Muscle of arm (tissue), 12 donors: ENCODE results near the gene IL16. TPM values are rescaled to one million over a fixed set of nuclear protein-coding genes. Genes with fewer than 3 reads are reported as not detected.

Experiments used
- DNase-seq: peaks from one replicate; pipeline ENCODE4 v3.0.0-alpha.2; 2013
- polyA plus RNA-seq, 12 donors: library from polyadenylated mRNA; unstranded; fragments of 120-200 nt; gene quantifications; one replicate each; pipeline ENCODE4 v1.2.1, GENCODE V29; 2013; ENCODE audit not compliant: insufficient read length in 12 of 12

IL16 gene
- polyA plus RNA-seq, 12 donors, result 5.5 to 19.8 (median 7.6) TPM; not detected in 1

DNA sequence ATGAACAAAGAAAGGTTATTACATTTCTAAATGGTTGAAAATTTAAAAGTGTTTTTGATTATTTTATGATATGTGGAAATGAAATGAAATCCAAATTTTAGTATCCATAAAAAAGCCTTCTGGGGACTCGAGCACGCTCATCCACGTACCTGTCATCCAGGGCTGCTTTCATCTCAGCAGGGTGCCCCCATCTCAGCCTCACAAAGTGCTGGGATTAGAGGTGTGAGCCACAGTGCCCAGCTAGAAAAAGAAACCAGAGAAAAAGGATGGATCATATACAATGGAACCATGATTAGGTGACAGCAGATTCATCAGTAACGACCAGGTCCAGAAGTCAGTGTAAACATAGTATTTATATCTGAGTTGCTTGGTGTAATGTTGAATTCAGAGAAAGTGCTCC, 77.6 kb downstream of the IL16 start:
- no peak for DNase-seq

DNA sequence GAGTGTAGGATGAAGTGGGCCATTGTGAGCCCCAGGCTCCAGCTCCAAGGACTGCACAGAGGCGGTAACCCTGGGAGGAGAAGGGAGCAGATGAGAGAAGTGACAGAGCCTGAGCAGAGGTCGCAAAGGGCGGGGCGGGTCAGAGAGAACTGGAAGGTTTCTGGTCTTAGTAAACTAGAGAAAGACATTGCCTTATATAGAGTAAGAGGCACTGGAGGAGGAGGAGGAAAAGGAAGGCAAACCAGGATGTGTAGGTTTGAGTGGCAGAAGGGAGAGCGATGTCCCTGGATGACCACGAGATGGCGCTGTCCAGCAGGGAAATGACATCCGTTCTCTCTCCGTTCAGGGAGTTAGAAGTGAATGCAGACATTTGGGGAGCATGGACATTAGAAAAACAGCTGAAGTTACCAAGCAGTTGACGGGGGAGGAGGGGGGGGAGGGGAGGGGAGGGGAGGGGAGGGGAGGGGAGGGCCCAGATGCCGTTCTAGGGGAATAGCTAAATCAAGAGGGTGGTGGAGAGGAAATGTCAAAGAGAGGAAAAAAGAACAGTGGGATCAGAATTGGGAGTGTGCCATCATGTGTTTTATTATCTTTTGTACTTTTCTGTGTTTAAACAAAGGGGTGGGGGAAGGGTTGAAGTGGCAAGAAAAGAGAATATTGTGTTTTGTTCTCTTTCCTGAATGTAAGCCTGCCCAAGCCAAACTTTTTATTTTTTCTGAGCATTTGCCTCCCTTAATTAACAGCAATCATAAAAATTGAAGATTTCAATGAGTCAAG, 78.4 kb downstream of the IL16 start:
- peak; percentile 85 for DNase-seq

DNA sequence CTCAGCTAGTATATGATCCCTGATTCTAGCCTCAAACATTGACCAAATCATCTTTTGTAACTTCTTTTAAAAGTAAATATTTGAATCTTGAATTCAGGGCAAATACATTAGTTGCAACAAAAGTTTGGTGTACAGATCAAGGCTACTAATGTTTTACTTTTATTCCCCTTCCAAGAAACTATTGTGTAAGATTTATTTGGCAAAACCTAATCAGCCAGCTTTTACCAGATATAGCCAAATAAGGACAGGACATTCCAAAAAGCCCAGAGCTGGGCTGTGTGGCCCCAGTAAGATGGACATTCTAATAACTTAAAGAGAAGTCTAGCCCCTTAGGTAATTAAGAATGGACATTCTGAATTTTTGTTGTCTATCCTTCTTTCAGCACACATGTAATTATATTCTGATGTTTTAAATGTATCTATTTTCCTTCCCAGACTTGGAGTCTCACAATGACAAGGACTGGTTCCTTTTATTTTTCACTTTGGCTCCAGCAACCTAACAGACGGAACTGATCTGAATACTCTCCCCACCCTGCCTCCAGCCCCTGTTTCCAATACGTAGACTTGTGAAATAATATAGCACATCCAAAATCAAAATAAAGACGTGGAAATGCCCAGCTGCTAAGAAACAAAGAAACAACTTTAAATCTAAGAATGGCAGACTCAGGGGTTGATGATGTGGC, 79.2 kb downstream of the IL16 start:
- no peak for DNase-seq

- no peak for DNase-seq
Observed at GRCh38 chr15:81276967-81277366, 80.3 kb downstream of the IL16 start.

- no peak for DNase-seq
Observed at GRCh38 chr15:81277851-81278250, 81.2 kb downstream of the IL16 start.

DNA sequence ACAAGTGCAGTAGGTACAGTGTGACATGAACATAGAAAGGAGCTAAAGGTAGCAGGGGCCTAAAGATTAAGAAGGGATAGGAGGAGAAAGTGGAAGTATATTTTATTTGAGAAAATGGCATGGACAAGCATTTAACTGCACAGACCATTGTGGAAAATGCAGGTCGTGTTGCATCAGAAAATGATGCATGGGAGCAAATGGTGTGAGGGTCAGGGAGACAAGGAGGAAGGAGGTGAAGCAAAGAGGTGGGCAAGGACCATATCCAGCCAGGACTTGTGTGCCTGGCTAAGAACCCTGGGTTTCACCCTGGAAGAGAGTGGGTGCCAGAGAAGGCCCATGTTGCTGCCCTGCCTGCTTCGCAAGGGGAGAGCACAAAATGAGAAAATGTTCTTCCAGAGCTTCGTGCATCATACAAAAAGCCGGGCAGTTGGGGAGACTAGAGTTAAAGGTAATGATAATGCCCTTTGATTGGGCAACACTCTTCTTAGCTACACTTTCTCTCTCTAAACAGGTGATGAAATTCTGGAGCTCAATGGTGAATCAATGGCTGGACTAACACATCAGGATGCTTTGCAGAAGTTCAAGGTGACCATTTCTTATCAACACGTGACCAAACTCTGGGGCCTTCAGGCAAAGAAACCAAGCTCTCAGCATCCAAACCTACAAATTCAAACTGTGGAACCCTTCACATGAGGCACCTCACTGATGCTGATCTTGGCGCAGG, 81.8 kb downstream of the IL16 start:
- no peak for DNase-seq

DNA sequence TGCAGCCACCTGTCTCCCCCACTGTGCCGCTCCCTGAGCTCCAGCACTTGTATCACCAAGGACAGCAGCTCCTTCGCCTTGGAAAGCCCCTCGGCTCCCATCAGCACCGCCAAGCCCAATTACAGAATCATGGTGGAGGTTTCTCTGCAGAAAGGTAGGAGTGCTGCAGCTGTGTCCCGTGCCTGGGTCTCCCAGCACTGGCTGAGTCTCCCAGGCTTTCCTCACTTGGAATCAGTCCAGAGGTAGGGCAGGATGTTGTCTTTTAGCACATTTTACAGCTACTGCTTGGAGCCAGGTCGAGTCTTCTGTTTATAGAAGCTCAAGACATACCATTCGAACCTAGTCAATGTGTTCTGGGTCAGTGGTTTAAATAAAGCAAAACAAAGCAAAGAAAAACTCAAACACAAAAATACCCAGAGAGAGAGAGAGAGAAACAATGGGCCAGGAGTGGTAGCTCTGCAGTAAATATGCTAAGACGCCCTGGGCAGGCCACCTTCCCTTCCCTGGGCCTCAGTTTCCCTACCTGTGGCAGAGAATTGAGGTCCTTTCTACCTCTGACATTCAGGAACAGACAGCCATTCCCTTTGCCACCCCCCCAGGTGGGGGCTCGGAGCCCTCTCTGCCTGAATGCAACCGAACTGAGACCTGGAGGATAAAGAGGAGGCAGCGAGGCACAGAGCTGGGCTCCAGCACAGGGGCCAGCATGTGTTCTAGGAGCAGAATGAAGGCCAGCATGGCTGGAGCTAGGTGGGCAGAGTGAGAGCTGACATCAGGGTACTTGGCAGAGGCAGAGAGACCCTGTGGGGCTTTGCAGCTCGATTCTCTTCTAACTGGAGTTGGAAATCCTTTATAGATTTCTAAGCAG, 83.2 kb downstream of the IL16 start:
- no peak for DNase-seq

GRCh38 chr15:81280696-81281455, 84.2 kb downstream of the IL16 start:
- no peak for DNase-seq

GRCh38 chr15:81281456-81281735, 84.7 kb downstream of the IL16 start:
- no peak for DNase-seq

- no peak for DNase-seq
Observed at GRCh38 chr15:81281766-81282605, 85.3 kb downstream of the IL16 start.

DNA sequence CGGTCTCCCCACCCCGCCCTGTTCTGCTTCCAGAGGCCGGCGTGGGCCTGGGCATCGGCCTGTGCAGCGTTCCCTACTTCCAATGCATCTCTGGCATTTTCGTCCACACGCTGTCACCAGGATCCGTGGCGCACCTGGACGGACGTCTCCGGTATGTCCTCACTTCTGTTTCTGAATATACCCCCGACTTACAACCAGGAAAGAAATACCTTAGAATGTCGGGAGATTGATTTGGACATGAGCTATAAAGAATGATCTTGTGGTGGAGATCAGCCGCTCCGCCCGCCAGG, 85.9 kb downstream of the IL16 start:
- DNase-seq, result no peak

GRCh38 chr15:81282911-81283310, 86.2 kb downstream of the IL16 start:
- DNase-seq, result no peak

DNA sequence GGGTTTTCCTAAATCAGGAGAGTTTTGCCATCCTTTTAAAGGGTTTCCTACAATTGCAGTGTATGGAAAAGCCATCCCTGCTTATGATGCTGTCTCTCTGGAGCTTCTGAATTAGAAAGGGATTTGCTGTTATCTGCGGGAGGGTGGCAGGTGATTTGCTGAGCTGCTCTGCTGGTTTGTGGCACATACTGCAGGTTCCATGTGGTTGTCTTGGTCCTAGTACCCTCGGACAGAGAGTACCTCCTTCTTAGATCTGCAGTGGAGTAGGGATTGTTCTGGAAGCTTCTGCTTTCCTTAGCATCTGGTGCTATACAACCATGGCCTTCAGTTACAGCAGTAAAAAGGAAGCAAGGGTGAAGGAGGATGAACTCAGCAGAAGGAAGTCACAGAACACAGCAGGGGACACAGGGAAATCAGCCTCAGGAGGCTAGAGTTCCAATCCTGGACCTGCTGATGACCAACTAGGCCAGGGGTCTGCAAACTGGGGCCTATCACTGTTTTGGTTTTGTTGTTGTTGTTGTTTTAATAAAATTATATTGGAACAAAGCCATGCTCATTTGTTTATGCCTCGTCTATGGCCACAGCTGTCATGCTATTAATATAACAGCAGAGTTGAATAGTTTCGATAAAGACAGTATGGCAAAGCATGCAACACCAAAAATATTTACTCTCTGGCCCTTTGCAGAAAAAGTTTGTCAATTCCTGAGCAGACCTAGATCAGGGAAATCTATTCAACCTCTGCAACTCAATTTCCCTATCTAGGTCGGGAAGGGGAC, 87.8 kb downstream of the IL16 start:
- no peak for DNase-seq

GRCh38 chr15:81285461-81285860, 88.8 kb downstream of the IL16 start:
- no peak for DNase-seq

- no peak for DNase-seq
Observed at GRCh38 chr15:81286621-81287121, 90.0 kb downstream of the IL16 start.

DNA sequence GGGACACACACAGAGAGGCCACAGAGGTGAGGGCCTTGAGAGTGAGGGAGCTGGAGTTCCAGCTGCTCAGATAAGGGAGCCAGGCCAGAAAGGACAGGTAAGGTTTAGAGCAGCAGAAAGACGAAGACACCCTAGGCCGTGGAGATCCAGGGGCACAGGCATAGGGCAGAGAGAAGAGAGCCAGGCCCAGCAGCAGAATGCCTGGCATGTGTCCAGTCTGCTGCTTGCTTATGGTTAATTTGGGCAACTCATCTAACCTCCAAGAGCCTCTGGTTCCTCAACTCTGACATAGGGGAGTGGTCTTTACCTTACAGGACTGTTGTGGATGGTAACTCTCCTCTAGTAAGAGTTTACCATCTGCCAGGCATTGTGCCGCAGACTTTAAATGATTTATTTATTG, 91.4 kb downstream of the IL16 start:
- DNase-seq, result no peak

DNA sequence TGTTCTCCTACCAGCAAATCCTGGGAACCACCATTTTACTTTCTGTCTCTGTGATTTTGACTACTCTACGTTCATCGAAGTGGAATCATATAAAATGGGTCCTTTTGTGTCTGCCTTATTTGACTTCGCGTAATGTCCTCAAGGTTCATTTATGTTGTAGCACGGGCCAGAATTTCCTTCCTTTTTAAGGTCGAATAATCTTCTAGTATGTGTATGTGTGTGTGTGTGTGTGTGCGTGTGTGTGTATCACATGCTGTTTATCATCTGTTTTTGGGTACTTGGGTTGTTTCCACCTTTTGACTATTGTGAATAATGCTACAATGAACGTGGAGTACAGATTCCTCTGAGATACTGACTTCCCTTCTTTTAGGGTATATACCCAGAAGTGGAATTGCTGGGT, 91.9 kb downstream of the IL16 start:
- DNase-seq, result no peak

- DNase-seq, result no peak
Observed at GRCh38 chr15:81289910-81290309, 93.2 kb downstream of the IL16 start.

- DNase-seq, result no peak
Observed at GRCh38 chr15:81291916-81292522, 95.3 kb downstream of the IL16 start.
